Measurements from ENCODE around the gene NSUN3.
"Not testable (repeated sequence)": the region's sequence is repeated elsewhere in the genome, so short reads cannot be mapped to it uniquely, and the experiment has no call there.

The NSUN3 gene

GRCh38 chr3:94069194-94069813, 6.4 kb downstream of the NSUN3 start:
- no peak for DNase-seq (ENCODE audit: low read depth in 2 of 2)

DNA sequence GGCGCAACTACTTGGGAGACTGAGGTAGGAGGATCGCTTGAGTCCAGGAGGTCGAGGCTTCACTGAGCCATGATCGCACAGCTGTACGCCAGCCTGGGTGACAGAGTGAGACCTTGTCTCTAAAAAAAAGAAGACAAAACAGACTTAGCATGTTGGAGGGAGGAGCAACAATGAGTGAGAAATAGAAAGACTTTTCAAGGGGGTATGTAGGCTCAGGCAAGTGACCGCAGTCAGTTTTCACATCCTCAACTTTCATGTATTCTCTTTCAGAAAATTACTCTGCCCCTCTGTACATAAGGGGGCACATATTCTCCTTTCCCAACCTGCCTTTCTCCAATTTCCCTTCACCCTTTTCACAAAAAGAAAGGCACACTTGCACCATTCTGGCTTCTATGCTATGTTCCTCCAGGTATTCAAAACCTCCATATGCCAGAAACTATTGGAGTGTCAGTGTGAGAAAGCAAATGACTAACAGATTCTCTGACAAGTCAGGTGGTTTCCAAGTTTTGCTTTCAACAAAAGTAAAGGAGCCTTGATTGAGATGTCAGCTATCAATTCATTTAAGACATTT, 7.6 kb downstream of the NSUN3 start:
- DNase-seq (ENCODE audit: low read depth in 2 of 2): no peak

GRCh38 chr3:94071713-94072284, 8.9 kb downstream of the NSUN3 start:
- no peak for DNase-seq (ENCODE audit: low read depth in 2 of 2)

- DNase-seq (ENCODE audit: low read depth in 2 of 2): no peak
Observed at GRCh38 chr3:94076055-94076454, 13.2 kb downstream of the NSUN3 start.

DNA sequence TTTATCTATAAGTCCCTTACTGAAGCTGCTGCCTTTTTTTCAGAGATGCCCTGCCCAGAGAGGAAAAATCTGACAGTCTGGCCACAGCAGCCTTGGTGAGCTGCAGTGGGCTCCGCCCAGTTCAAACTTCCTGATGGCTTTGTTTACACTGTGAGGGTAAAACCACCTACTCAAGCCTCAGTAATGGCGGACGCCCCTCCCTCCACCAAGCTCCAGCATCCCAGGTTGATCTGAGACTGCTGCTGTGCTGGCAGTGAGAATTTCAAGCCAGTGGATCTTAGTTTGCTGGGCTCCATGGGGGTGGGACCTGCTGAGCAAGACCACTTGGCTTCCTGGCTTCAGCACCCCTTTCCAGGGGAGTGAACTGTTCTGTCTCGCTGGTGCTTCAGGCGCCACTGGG, 17.7 kb downstream of the NSUN3 start:
- not testable (repeated sequence) for DNase-seq (ENCODE audit: low read depth in 2 of 2)

GRCh38 chr3:94081884-94082283, 19.0 kb downstream of the NSUN3 start:
- DNase-seq (ENCODE audit: low read depth in 2 of 2): no peak

GRCh38 chr3:94082391-94082937, 19.6 kb downstream of the NSUN3 start:
- no peak for DNase-seq (ENCODE audit: low read depth in 2 of 2)

DNA sequence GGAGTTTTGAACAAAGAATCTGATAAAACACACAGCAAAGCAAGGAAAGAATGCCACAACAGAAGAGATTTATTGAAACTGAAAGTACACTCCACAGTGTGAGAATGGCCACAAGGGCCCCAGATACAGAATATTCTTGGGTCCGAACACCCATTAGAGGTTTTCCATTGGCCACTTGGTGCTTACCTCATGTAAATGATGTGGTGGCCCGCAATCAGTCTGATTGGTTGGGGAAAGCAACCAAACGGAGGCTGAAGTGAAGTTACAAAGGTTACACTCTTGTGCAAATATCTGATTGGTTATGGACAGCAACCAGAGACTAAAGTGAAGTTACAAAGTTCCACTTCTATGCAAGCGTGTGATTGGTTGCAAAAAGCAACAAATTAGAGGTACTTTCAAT, 20.4 kb downstream of the NSUN3 start:
- no peak for DNase-seq (ENCODE audit: low read depth in 2 of 2)

GRCh38 chr3:94089126-94089525, 26.3 kb downstream of the NSUN3 start:
- no peak for DNase-seq (ENCODE audit: low read depth in 2 of 2)

DNA sequence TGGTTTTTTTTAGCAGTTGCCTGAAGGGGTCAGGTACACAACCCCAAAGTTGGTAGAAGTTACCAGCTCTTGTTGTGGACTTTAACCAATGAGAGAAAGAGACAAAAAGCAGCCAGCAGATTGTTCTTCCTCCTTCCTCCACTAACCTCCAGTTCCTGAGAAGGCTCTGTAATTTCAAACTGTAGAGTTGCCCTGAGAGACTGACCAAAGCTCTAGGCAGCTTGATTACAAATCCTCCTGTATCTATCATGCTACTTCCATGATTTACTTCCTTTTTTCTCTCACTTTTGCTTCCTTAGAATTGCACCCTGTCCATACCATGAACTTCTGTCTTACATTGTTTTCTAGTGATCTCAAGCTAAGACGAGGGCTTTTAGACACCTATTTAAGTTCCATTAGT, 29.2 kb downstream of the NSUN3 start:
- no peak for DNase-seq (ENCODE audit: low read depth in 2 of 2)

DNA sequence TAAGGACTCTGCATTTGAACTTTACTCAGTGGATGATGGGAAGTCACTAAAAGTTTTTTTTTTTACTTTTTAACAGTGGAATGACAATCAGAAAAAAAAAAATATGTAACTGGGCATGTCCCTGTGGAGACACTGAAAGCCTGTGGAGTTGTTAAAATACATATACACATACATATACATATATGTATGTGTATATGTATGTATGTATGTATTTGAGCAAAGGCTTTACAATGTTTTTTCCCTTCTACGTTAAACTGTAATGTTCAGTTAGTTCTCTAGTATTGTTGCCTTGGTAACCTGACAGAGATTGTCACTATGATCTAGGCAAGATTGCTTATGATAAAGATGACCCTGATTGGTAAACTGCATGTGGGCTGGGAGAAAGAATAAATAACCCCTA, 30.3 kb downstream of the NSUN3 start:
- DNase-seq (ENCODE audit: low read depth in 2 of 2): no peak

DNA sequence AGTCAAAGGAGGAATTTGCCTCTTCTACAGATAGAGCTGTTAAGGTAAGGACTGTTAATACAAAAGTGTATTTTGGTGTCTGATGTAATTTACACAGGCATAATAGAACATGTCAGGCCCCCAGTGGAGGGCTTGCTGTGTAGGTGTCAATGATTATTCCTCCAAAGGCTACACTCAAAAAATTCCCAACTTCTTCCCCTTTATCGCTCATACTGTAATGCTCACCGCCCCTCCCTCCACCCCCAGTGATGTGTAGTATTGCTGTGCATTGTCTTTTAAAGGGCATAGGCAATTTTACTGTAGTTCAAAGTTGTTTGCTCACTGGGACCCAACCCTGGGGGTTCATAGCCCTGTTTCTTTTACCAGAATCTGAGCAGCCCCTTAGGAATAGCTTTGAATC, 32.2 kb downstream of the NSUN3 start:
- no peak for DNase-seq (ENCODE audit: low read depth in 2 of 2)

- DNase-seq (ENCODE audit: low read depth in 2 of 2): no peak
Observed at GRCh38 chr3:94098452-94098851, 35.6 kb downstream of the NSUN3 start.

- DNase-seq (ENCODE audit: low read depth in 2 of 2): no peak
Observed at GRCh38 chr3:94099311-94099710, 36.5 kb downstream of the NSUN3 start.

GRCh38 chr3:94101860-94102259, 39.0 kb downstream of the NSUN3 start:
- no peak for DNase-seq (ENCODE audit: low read depth in 2 of 2)

DNA sequence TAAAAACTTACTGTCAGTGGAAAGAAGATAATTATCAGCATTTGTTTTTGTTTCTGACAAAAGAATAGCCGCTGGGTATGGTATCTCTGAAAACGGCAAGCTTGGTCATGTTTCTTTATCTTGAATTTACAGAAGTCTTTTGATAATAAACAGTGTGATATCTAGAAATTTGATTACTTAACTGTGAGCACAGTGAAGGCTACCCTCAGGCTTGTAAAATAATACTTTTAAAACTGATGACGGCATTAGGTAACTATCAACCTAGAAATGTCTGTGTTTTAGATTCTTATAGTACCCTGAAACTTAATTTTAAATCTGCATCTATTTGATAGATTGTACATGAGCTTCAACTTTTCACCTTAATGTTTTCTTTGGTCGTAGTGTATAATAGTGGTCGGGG, 43.4 kb downstream of the NSUN3 start:
- DNase-seq (ENCODE audit: low read depth in 2 of 2): no peak

DNA sequence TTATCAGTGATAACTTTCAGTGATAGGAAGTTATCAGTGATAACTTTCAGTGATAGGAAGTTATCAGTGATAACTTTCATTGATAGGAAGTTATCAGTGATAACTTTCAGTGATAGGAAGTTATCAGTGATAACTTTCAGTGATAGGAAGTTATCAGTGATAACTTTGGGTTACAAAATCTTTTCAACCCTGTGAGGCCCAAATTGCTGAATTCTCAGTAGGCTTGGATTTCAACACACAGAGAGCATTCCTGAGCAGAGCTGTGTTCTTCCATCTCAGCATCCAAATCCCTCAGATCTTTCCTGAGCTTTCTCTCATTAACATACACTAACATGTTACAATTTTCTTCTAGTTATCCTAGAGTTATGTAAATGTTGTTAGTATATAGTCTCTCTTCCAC, 47.4 kb downstream of the NSUN3 start:
- DNase-seq (ENCODE audit: low read depth in 2 of 2): not testable (repeated sequence)

GRCh38 chr3:94110854-94111253, 48.0 kb downstream of the NSUN3 start:
- DNase-seq (ENCODE audit: low read depth in 2 of 2): no peak

GRCh38 chr3:94114666-94115065, 51.8 kb downstream of the NSUN3 start:
- DNase-seq (ENCODE audit: low read depth in 2 of 2): no peak

DNA sequence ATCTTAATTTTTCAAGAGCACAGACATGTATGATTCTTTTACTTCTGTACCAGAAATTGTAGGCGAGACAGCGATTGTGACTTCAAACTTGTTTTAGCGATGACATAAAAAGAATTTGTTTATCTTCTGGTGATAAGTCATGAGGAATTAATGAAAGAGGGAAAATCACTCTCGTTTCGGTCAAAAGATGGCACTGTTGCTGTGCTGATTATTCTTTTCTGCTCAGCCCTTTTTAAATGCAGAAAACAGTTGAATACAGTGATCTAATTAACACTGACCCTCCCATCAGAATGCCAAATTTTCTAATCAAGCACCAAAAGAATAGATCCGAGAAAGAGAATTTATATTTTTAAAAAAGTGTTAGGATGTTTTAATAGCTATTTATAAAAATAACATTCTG, 52.6 kb downstream of the NSUN3 start:
- DNase-seq (ENCODE audit: low read depth in 2 of 2): no peak

DNA sequence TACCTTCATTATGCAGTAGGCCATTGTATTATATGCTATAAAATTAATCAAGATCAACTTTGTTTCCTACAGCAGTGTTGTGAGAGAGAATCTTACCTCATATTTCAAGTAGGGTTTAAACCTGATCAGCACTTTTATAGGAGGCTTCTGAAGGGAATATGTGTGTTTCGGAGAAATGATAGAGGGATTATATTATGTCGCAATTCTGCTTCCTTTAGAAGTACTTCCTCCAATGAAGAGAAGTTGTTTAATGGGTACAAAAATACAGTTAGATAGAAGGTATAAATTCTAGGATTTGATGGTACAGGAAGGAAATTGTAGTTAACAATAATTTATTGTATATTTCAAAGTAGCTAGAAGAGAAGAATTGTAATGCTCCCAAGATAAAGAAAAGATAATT, 54.9 kb downstream of the NSUN3 start:
- DNase-seq (ENCODE audit: low read depth in 2 of 2): no peak

- DNase-seq (ENCODE audit: low read depth in 2 of 2): no peak
Observed at GRCh38 chr3:94118390-94118789, 55.5 kb downstream of the NSUN3 start.

DNA sequence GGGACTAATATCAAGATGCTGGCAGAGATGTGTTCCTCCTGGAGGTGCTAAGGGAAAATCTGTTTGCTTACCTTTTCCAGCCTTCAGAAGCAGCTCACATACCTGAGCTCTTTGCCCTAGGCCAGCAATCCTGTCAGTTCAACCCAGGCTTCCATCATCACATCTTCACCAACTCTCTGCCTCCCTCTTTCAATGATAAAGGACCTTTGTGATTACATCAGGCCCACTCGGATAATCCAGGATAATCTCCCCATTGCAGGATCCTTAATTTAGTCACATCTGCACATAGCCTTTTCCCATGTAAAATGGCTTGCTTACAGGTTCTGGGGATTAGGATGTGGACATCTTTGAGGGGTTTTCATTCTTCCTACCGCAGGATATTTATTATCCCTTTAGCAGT, 58.3 kb downstream of the NSUN3 start:
- DNase-seq (ENCODE audit: low read depth in 2 of 2): no peak

Data from stimulated activated CD8-positive, alpha-beta memory T cell treated with anti-CD3 and anti-CD28 coated beads, Interleukin-2, amount 100 ng/mL, for 48 hours (primary cell).